ENCODE data around the gene NDUFB3. TPM values are rescaled to one million over a fixed set of nuclear protein-coding genes. Genes with fewer than 3 reads are reported as not detected.

The NDUFB3 gene
- total and polyA plus RNA-seq, 10 of the 15 experiments (the other 5 are each of a cell fraction or from before 2014, with no cell fraction given) = 115 to 1,059 (median 187) TPM

- TF ChIP-seq ZNF592 (IDR thresholded peaks at IDR 0.05) (no peak), IRF4 (IDR thresholded peaks at IDR 0.05; ENCODE audit: low read depth, low read length) (0 out of 2 replicates have a peak, but pooled peaks have one; percentile 49), POU2F2 (IDR thresholded peaks at IDR 0.05; ENCODE audit: borderline replicate concordance, low read depth, low read length) (peak; percentile 67; the same call in 1 of the 3 replicates), LARP7 (IDR thresholded peaks at IDR 0.05) (no peak), SUZ12 (IDR thresholded peaks at IDR 0.05; ENCODE audit: unreplicated experiment) (no peak), HCFC1 (IDR thresholded peaks at IDR 0.05; ENCODE audit: low read length) (no peak), PKNOX1 (IDR thresholded peaks at IDR 0.05) (0 out of 2 replicates have a peak, but pooled peaks have one; percentile 7), SREBF2 (IDR thresholded peaks at IDR 0.05; ENCODE audit: low read length) (no peak), PRDM15 (CRISPR knock-in tag; IDR thresholded peaks at IDR 0.05) (no peak), PML (IDR thresholded peaks at IDR 0.05; ENCODE audit: low read length) (no peak), SUPT20H (IDR thresholded peaks at IDR 0.05; ENCODE audit: borderline replicate concordance, control insufficient read depth, low read depth, low read length) (no peak), RAD51 (IDR thresholded peaks at IDR 0.05) (no peak), USF2 (IDR thresholded peaks at IDR 0.05; ENCODE audit: borderline replicate concordance, low read depth, low read length) (no peak), ZNF217 (IDR thresholded peaks at IDR 0.05) (no peak), CHD2 (IDR thresholded peaks at IDR 0.05; ENCODE audit: borderline replicate concordance, low read depth, low read length) (no peak), BCLAF1 (IDR thresholded peaks at IDR 0.05) (no peak)
Observed at GRCh38 chr2:201116959-201117734, 45.3 kb downstream of the NDUFB3 start (continued).
